HEK293 (cell line): ENCODE data around the gene WRNIP1.

Experiments used
- FEZF1 ChIP-seq: fragments of 450-650 bp; formaldehyde crosslinking; IDR thresholded peaks from 2 replicates; pipeline ENCODE4 v1.5.1; 2016; ENCODE audit warnings: missing biosample characterization, missing genetic modification characterization
- GLIS1 ChIP-seq: fragments of 450-650 bp; formaldehyde crosslinking; IDR thresholded peaks from 2 replicates; pipeline ENCODE4 v1.5.1; 2016; ENCODE audit warnings: missing biosample characterization, missing genetic modification characterization
- KLF1 ChIP-seq: fragments of 450-650 bp; formaldehyde crosslinking; IDR thresholded peaks from 2 replicates; pipeline ENCODE4 v1.5.1; 2016; ENCODE audit warnings: missing biosample characterization, missing genetic modification characterization
- MEIS1 ChIP-seq: sonication (generic); formaldehyde crosslinking; IDR thresholded peaks from 2 replicates; pipeline ENCODE4 v1.8.1; 2022; ENCODE audit warnings: missing genetic modification reagents, mild to moderate bottlenecking, borderline replicate concordance
- MZF1 ChIP-seq: fragments of 450-650 bp; formaldehyde crosslinking; IDR thresholded peaks from 2 replicates; pipeline ENCODE4 v1.5.1; 2017; ENCODE audit warnings: missing biosample characterization, missing genetic modification characterization, borderline replicate concordance
- OSR2 ChIP-seq: fragments of 450-650 bp; formaldehyde crosslinking; IDR thresholded peaks from 2 replicates; pipeline ENCODE4 v1.5.1; 2016; ENCODE audit warnings: missing biosample characterization, missing genetic modification characterization
- SALL2 ChIP-seq: fragments of 450-650 bp; formaldehyde crosslinking; IDR thresholded peaks from 2 replicates; pipeline ENCODE4 v1.5.0; 2017; ENCODE audit warnings: missing biosample characterization, mild to moderate bottlenecking, missing genetic modification characterization, borderline replicate concordance
- SP2 ChIP-seq: fragments of 450-650 bp; formaldehyde crosslinking; IDR thresholded peaks from 2 replicates; pipeline ENCODE4 v1.5.1; 2016; ENCODE audit warnings: missing biosample characterization, missing genetic modification characterization
- YY2 ChIP-seq: fragments of 450-650 bp; formaldehyde crosslinking; IDR thresholded peaks from 2 replicates; pipeline ENCODE4 v1.5.1; 2016; ENCODE audit warnings: missing biosample characterization, missing genetic modification characterization
- ZBTB20 ChIP-seq: fragments of 450-650 bp; formaldehyde crosslinking; IDR thresholded peaks from 2 replicates; pipeline ENCODE4 v1.5.1; 2016; ENCODE audit warnings: missing biosample characterization, missing genetic modification characterization
- ZBTB8A ChIP-seq: fragments of 450-650 bp; formaldehyde crosslinking; IDR thresholded peaks from 2 replicates; pipeline ENCODE4 v1.5.1; 2016; ENCODE audit warnings: missing biosample characterization, missing genetic modification characterization
- ZFP3 ChIP-seq: fragments of 450-650 bp; formaldehyde crosslinking; IDR thresholded peaks from 2 replicates; pipeline ENCODE4 v1.5.1; 2016; ENCODE audit warnings: low read depth, missing biosample characterization, missing genetic modification characterization
- ZIC2 ChIP-seq: fragments of 450-650 bp; formaldehyde crosslinking; IDR thresholded peaks from 2 replicates; pipeline ENCODE4 v1.5.1; 2016; ENCODE audit warnings: missing biosample characterization, missing genetic modification characterization
- ZNF10 ChIP-seq: fragments of 450-650 bp; formaldehyde crosslinking; IDR thresholded peaks from 2 replicates; pipeline ENCODE4 v1.5.1; 2017; ENCODE audit warnings: missing biosample characterization, missing genetic modification characterization
- ZNF114 ChIP-seq: fragments of 450-650 bp; formaldehyde crosslinking; IDR thresholded peaks from 2 replicates; pipeline ENCODE4 v1.5.0; 2017; ENCODE audit warnings: missing biosample characterization, missing genetic modification characterization
- ZNF146 ChIP-seq: fragments of 450-650 bp; formaldehyde crosslinking; IDR thresholded peaks from 2 replicates; pipeline ENCODE4 v1.5.1; 2016; ENCODE audit warnings: missing biosample characterization, missing genetic modification characterization
- ZNF202 ChIP-seq: fragments of 450-650 bp; formaldehyde crosslinking; IDR thresholded peaks from 2 replicates; pipeline ENCODE4 v1.5.1; 2016; ENCODE audit warnings: missing biosample characterization, missing genetic modification characterization, borderline replicate concordance
- ZNF24 ChIP-seq: fragments of 450-650 bp; formaldehyde crosslinking; IDR thresholded peaks from 2 replicates; pipeline ENCODE4 v1.5.1; 2016; ENCODE audit warnings: missing biosample characterization, missing genetic modification characterization
- ZNF341 ChIP-seq: fragments of 450-650 bp; formaldehyde crosslinking; IDR thresholded peaks from 2 replicates; pipeline ENCODE4; 2016; ENCODE audit warnings: low read depth, missing biosample characterization, missing genetic modification characterization
- ZNF391 ChIP-seq: fragments of 450-650 bp; formaldehyde crosslinking; IDR thresholded peaks from 2 replicates; pipeline ENCODE4 v1.5.1; 2016; ENCODE audit warnings: low read depth, missing biosample characterization, missing genetic modification characterization, borderline replicate concordance
- ZNF514 ChIP-seq: fragments of 450-650 bp; formaldehyde crosslinking; IDR thresholded peaks from 2 replicates; pipeline ENCODE4 v1.5.1; 2016; ENCODE audit warnings: missing biosample characterization, missing genetic modification characterization
- ZNF571 ChIP-seq: fragments of 450-650 bp; formaldehyde crosslinking; IDR thresholded peaks from 2 replicates; pipeline ENCODE4 v1.5.0; 2017; ENCODE audit warnings: missing biosample characterization, missing genetic modification characterization
- ZNF596 ChIP-seq: fragments of 450-650 bp; IDR thresholded peaks from 2 replicates; pipeline ENCODE4 v1.5.0; 2018; ENCODE audit warnings: missing biosample characterization, mild to moderate bottlenecking, missing genetic modification characterization, moderate library complexity
- ZNF621 ChIP-seq: fragments of 450-650 bp; formaldehyde crosslinking; IDR thresholded peaks from 2 replicates; pipeline ENCODE4 v1.5.1; 2017; ENCODE audit warnings: missing biosample characterization, missing genetic modification characterization
- ZNF701 ChIP-seq: fragments of 450-650 bp; formaldehyde crosslinking; IDR thresholded peaks from 2 replicates; pipeline ENCODE4 v1.5.1; 2016; ENCODE audit warnings: missing biosample characterization, missing genetic modification characterization
- ZNF747 ChIP-seq: fragments of 450-650 bp; formaldehyde crosslinking; IDR thresholded peaks from 2 replicates; pipeline ENCODE4 v1.5.1; 2016; ENCODE audit warnings: missing biosample characterization, missing genetic modification characterization
- ZNF791 ChIP-seq: fragments of 450-650 bp; formaldehyde crosslinking; IDR thresholded peaks from 2 replicates; pipeline ENCODE4 v1.5.1; 2016; ENCODE audit warnings: missing biosample characterization, missing genetic modification characterization
- ZNF830 ChIP-seq: fragments of 450-650 bp; IDR thresholded peaks from 2 replicates; pipeline ENCODE4 v1.5.0; 2018; ENCODE audit warnings: missing biosample characterization, missing genetic modification characterization, low read depth, mild to moderate bottlenecking, moderate library complexity
- ZSCAN23 ChIP-seq: fragments of 450-650 bp; formaldehyde crosslinking; IDR thresholded peaks from 2 replicates; pipeline ENCODE4 v1.5.1; 2016; ENCODE audit warnings: missing biosample characterization, missing genetic modification characterization
- TF ChIP-seq, protein P1 (sequence below): fragments of 450-650 bp; formaldehyde crosslinking; IDR thresholded peaks from 2 replicates; pipeline ENCODE4 v1.5.0; 2017; ENCODE audit warnings: missing biosample characterization, missing genetic modification characterization, borderline replicate concordance
- TF ChIP-seq, protein P2 (sequence below): fragments of 450-650 bp; formaldehyde crosslinking; optimal IDR thresholded peaks from 2 replicates; pipeline ENCODE3; 2016; ENCODE audit warnings: missing biosample characterization, mild to moderate bottlenecking, missing genetic modification characterization
- TF ChIP-seq, protein P3 (sequence below): IDR thresholded peaks from 2 replicates; pipeline ENCODE4 v1.6.1; 2011; ENCODE audit warnings: mild to moderate bottlenecking, low read depth, low read length, borderline replicate concordance
- TF ChIP-seq, protein P4 (sequence below): fragments of 450-650 bp; formaldehyde crosslinking; IDR thresholded peaks from 2 replicates; pipeline ENCODE4 v1.5.1; 2016; ENCODE audit warnings: missing biosample characterization, missing genetic modification characterization
- TF ChIP-seq, protein P5 (sequence below): fragments of 450-650 bp; formaldehyde crosslinking; IDR thresholded peaks from 2 replicates; pipeline ENCODE4 v1.5.1; 2016; ENCODE audit warnings: missing biosample characterization, missing genetic modification characterization

The WRNIP1 gene

DNA sequence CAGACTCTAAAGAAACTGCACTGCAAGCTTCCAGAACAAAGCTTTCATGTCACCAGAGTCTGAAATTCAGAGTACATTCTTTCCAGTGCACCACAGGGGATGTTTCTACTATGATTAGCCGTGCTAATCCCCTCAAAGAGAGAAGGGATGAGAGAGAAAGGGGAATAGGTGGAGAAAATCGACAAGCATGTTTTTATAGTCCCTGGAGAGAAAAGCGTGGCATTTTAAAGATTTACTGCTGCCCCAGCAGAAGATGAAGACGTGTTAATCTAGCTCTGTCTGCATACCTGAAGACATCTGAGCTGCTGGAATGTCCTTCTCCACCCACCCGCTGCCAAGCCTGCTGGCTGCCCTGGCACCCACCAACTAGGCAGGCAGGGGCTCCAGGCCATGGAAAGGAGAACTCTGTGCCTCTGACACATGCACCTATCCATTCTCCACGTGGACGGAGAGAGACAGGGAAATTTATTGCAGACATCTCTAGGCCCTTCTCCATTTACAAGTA, 18.6 kb upstream of the WRNIP1 start (continued):
- TF ChIP-seq ZNF747 (tag by site-specific recombination) = no peak
- TF ChIP-seq ZNF596 (tag by site-specific recombination) = peak; percentile 65
- TF ChIP-seq YY2 (tag by site-specific recombination) = no peak
- no peak for TF ChIP-seq ZNF146
- no peak for TF ChIP-seq KLF1
- 0 out of 2 replicates have a peak, but pooled peaks have one; percentile 18 for TF ChIP-seq ZBTB8A (tag by site-specific recombination)
- no peak for TF ChIP-seq MEIS1 (CRISPR knock-in tag)
- TF ChIP-seq ZNF202 (tag by site-specific recombination) = no peak
- no peak for TF ChIP-seq ZNF391 (tag by site-specific recombination)
- TF ChIP-seq ZFP3 = no peak
- no peak for TF ChIP-seq ZNF514 (tag by site-specific recombination)
- peak; percentile 90 for TF ChIP-seq GLIS1
- TF ChIP-seq FEZF1 = peak; percentile 65
- TF ChIP-seq OSR2 (tag by site-specific recombination) = peak; percentile 66
- no peak for TF ChIP-seq ZNF791 (tag by site-specific recombination)
- TF ChIP-seq ZNF341 (tag by site-specific recombination) = no peak
- no peak for TF ChIP-seq ZNF571
- TF ChIP-seq ZNF24 (tag by site-specific recombination) = no peak
- TF ChIP-seq ZNF701 (tag by site-specific recombination) = no peak
- TF ChIP-seq ZBTB20 (tag by site-specific recombination) = no peak; the same call in 1 of the 2 replicates
- no peak for TF ChIP-seq SP2
- TF ChIP-seq ZIC2 = peak; percentile 93
- no peak for TF ChIP-seq ZNF114
- no peak for TF ChIP-seq ZNF830 (tag by site-specific recombination)
- TF ChIP-seq, protein P1, sequence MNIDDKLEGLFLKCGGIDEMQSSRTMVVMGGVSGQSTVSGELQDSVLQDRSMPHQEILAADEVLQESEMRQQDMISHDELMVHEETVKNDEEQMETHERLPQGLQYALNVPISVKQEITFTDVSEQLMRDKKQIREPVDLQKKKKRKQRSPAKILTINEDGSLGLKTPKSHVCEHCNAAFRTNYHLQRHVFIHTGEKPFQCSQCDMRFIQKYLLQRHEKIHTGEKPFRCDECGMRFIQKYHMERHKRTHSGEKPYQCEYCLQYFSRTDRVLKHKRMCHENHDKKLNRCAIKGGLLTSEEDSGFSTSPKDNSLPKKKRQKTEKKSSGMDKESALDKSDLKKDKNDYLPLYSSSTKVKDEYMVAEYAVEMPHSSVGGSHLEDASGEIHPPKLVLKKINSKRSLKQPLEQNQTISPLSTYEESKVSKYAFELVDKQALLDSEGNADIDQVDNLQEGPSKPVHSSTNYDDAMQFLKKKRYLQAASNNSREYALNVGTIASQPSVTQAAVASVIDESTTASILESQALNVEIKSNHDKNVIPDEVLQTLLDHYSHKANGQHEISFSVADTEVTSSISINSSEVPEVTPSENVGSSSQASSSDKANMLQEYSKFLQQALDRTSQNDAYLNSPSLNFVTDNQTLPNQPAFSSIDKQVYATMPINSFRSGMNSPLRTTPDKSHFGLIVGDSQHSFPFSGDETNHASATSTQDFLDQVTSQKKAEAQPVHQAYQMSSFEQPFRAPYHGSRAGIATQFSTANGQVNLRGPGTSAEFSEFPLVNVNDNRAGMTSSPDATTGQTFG (tag by site-specific recombination) = no peak
- TF ChIP-seq, protein P2, sequence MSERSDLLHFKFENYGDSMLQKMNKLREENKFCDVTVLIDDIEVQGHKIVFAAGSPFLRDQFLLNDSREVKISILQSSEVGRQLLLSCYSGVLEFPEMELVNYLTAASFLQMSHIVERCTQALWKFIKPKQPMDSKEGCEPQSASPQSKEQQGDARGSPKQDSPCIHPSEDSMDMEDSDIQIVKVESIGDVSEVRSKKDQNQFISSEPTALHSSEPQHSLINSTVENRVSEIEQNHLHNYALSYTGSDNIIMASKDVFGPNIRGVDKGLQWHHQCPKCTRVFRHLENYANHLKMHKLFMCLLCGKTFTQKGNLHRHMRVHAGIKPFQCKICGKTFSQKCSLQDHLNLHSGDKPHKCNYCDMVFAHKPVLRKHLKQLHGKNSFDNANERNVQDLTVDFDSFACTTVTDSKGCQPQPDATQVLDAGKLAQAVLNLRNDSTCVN = no peak
- no peak for TF ChIP-seq ZNF10 (tag by site-specific recombination)
- no peak for TF ChIP-seq SALL2 (tag by site-specific recombination)
- TF ChIP-seq, protein P3, sequence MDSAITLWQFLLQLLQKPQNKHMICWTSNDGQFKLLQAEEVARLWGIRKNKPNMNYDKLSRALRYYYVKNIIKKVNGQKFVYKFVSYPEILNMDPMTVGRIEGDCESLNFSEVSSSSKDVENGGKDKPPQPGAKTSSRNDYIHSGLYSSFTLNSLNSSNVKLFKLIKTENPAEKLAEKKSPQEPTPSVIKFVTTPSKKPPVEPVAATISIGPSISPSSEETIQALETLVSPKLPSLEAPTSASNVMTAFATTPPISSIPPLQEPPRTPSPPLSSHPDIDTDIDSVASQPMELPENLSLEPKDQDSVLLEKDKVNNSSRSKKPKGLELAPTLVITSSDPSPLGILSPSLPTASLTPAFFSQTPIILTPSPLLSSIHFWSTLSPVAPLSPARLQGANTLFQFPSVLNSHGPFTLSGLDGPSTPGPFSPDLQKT = no peak
- TF ChIP-seq, protein P4, sequence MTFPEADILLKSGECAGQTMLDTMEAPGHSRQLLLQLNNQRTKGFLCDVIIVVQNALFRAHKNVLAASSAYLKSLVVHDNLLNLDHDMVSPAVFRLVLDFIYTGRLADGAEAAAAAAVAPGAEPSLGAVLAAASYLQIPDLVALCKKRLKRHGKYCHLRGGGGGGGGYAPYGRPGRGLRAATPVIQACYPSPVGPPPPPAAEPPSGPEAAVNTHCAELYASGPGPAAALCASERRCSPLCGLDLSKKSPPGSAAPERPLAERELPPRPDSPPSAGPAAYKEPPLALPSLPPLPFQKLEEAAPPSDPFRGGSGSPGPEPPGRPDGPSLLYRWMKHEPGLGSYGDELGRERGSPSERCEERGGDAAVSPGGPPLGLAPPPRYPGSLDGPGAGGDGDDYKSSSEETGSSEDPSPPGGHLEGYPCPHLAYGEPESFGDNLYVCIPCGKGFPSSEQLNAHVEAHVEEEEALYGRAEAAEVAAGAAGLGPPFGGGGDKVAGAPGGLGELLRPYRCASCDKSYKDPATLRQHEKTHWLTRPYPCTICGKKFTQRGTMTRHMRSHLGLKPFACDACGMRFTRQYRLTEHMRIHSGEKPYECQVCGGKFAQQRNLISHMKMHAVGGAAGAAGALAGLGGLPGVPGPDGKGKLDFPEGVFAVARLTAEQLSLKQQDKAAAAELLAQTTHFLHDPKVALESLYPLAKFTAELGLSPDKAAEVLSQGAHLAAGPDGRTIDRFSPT (tag by site-specific recombination) = no peak
- TF ChIP-seq ZSCAN23 (tag by site-specific recombination) = no peak
- TF ChIP-seq, protein P5, sequence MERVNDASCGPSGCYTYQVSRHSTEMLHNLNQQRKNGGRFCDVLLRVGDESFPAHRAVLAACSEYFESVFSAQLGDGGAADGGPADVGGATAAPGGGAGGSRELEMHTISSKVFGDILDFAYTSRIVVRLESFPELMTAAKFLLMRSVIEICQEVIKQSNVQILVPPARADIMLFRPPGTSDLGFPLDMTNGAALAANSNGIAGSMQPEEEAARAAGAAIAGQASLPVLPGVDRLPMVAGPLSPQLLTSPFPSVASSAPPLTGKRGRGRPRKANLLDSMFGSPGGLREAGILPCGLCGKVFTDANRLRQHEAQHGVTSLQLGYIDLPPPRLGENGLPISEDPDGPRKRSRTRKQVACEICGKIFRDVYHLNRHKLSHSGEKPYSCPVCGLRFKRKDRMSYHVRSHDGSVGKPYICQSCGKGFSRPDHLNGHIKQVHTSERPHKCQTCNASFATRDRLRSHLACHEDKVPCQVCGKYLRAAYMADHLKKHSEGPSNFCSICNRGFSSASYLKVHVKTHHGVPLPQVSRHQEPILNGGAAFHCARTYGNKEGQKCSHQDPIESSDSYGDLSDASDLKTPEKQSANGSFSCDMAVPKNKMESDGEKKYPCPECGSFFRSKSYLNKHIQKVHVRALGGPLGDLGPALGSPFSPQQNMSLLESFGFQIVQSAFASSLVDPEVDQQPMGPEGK = no peak
- peak; percentile 99 for TF ChIP-seq MZF1
- no peak for TF ChIP-seq ZNF621 (tag by site-specific recombination)
